Astrocyte of the cerebellum (primary cell): Measurements from ENCODE around the gene GNB1L.

ENCODE experiments used
- DNase-seq: peaks from one replicate; pipeline ENCODE4 v3.0.0-alpha.2; 2011; ENCODE audit warnings: low read depth
- H3K4me3 ChIP-seq: 2 replicates; pipeline ENCODE4 v1.5.1; 2011; ENCODE audit warnings: mild to moderate bottlenecking, low read depth, low read length, moderate library complexity
- CTCF ChIP-seq: IDR thresholded peaks from 2 replicates; pipeline ENCODE4 v1.5.1; 2012; ENCODE audit warnings: low read length, low read depth, moderate library complexity, mild to moderate bottlenecking; ENCODE audit errors: missing control alignments
- in situ Hi-C: cut with HindIII; loops from 2 replicates; pipeline ENCODE4 v1.10.0; 2017; ENCODE audit warnings: low sequenced_read_pairs

Gene GNB1L

DNA sequence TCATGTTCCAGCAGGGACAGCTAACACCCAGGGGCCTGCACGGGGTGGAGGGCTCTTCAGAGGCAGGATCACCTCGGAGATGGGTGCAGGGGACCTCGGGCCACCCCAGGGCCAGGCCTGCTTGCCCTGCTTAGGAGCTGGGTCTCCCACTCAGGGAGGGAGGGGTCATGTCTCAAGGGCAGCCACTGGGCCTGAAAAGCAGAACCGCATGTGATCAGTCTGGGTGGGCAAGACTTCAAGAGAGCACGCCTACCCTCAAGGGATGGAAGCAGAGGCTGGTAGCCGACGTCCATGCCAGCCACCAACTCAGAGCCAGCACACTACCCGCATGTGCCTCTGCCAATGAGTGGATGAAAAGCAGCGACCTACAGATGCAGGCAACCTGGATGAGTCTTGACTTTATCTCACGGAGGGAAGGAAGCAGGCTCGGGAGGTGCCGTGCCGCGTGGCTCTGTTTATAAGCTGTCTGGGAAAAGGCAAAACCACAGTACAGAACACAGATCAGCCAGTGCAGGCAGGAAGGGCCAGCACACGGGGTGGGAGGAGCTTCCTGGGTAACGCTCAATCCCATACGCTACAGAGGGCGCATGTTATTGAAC lies 78.1 kb downstream of the GNB1L start:
- TF ChIP-seq CTCF: no peak
- H3K4me3 ChIP-seq: no peak overlapping the region
- DNase-seq: no peak
- in situ Hi-C loops: no loop called here

GRCh38 chr22:19775496-19776325 lies 79.0 kb downstream of the GNB1L start:
- DNase-seq: no peak
- TF ChIP-seq CTCF: no peak
- H3K4me3 ChIP-seq: no peak overlapping the region
- in situ Hi-C loops: no loop called here

DNA sequence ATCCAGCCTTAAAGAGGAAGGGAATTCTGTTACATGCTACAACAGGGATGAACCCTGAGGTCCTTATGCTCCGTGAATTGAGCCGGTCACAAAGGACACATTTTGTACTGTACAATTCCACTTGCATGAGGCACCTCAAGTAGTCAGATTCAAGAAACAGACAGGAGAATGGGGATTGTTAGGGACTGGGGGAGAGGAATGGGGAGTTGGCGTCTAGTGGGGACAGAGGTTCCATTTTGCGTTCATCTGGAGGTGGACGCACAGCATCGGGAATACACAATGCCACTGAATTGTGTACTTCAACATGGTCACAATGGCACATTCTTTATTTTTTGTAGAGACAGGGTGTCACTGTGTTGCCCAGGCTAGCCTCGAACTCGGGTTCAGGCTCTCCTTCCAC lies 80.0 kb downstream of the GNB1L start:
- in situ Hi-C loops: no loop called here
- no peak overlapping the region for H3K4me3 ChIP-seq
- no peak for DNase-seq
- TF ChIP-seq CTCF: no peak

DNA sequence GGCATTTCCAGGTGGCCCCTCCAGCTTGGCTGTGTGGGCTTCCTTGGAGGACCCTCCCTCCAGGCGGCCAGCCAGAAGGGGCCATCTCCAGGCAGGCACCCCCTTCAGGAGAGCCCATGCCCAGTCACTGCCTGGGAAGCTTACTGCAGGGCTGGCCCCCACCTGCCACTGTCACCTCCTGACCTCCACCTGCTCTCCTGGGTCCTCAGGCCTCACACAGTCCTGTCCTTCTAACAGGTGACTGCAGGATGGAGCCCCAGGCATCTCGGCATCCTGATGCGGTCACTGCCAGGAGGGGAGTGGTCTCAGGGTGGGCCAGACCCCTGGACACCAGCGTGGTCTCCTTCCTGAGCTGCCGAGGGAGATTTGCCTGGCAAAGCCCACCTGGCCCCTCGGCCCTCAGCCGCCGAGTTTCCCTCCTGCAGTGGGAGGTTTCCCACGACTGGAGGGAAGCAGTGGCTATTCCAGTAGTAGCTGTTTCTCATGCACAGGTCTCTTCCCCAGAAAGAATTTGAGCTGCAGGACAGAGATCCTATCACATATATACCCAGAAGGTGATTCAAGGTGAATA lies 81.1 kb downstream of the GNB1L start:
- H3K4me3 ChIP-seq: no peak overlapping the region
- in situ Hi-C loops: no loop called here
- no peak for DNase-seq
- no peak for TF ChIP-seq CTCF

GRCh38 chr22:19772673-19773469 lies 81.8 kb downstream of the GNB1L start:
- no peak overlapping the region for H3K4me3 ChIP-seq
- DNase-seq: no peak
- in situ Hi-C loops: no loop called here
- TF ChIP-seq CTCF: no peak

- no peak overlapping the region for H3K4me3 ChIP-seq
- in situ Hi-C loops: no loop called here
- no peak for DNase-seq
- TF ChIP-seq CTCF: no peak
These were observed 82.3 kb downstream of the GNB1L start for GRCh38 chr22:19772422-19772672.
